HG02943 (cell line): ENCODE results near the gene TSC22D2.

Experiments used
- ATAC-seq: cut with Tn5 transposase; IDR thresholded peaks from one replicate; pipeline ENCODE4 v1.9.1; 2021; ENCODE audit warnings: mild to moderate bottlenecking, low read depth, moderate library complexity; ENCODE audit not compliant: unreplicated experiment

The TSC22D2 gene

GRCh38 chr3:150384296-150385212, 23.5 kb upstream of the TSC22D2 start:
- ATAC-seq, result peak; percentile 98

GRCh38 chr3:150385296-150386242, 22.5 kb upstream of the TSC22D2 start:
- peak; percentile 35 for ATAC-seq

- ATAC-seq, result no peak
Measured at GRCh38 chr3:150388498-150389418, 19.3 kb upstream of the TSC22D2 start.

- no peak for ATAC-seq
Measured at GRCh38 chr3:150390087-150390486, 18.0 kb upstream of the TSC22D2 start.

GRCh38 chr3:150391161-150391560, 16.9 kb upstream of the TSC22D2 start:
- ATAC-seq, result no peak

GRCh38 chr3:150393745-150394144, 14.4 kb upstream of the TSC22D2 start:
- no peak for ATAC-seq

- ATAC-seq, result no peak
Measured at GRCh38 chr3:150394606-150395005, 13.5 kb upstream of the TSC22D2 start.

- no peak for ATAC-seq
Measured at GRCh38 chr3:150396491-150396890, 11.6 kb upstream of the TSC22D2 start.

- ATAC-seq, result no peak
Measured at GRCh38 chr3:150396956-150397550, 11.0 kb upstream of the TSC22D2 start.

- no peak for ATAC-seq
Measured at GRCh38 chr3:150399060-150399459, 9.0 kb upstream of the TSC22D2 start.

- ATAC-seq, result no peak
Measured at GRCh38 chr3:150401285-150401684, 6.8 kb upstream of the TSC22D2 start.

- ATAC-seq, result no peak
Measured at GRCh38 chr3:150402217-150402616, 5.9 kb upstream of the TSC22D2 start.

GRCh38 chr3:150404023-150404422, 4.1 kb upstream of the TSC22D2 start:
- no peak for ATAC-seq

GRCh38 chr3:150407051-150407807, 869 bp upstream of the TSC22D2 start:
- no peak for ATAC-seq

- ATAC-seq, result peak; percentile 7
Measured at GRCh38 chr3:150407808-150408220, 284 bp upstream of the TSC22D2 start.

GRCh38 chr3:150409125-150409511, 1.0 kb downstream of the TSC22D2 start:
- peak; percentile 4 for ATAC-seq

- ATAC-seq, result peak; percentile 29
Measured at GRCh38 chr3:150409512-150410310, 1.6 kb downstream of the TSC22D2 start.
